IPS-18c (cell line): Measurements from ENCODE around the gene TAF8.

ENCODE experiments used
- H3K4me3 ChIP-seq: 2 replicates; pipeline ENCODE4 v1.7.0; 2013; ENCODE audit warnings: low read depth, mild to moderate bottlenecking, low read length, moderate library complexity; ENCODE audit not compliant: insufficient read depth
- H3K9me3 ChIP-seq: one replicate; pipeline ENCODE4 v1.6.1; 2013; ENCODE audit warnings: mild to moderate bottlenecking, low read length, moderate library complexity; ENCODE audit not compliant: control insufficient read depth, insufficient read depth

Gene TAF8

GRCh38 chr6:42046464-42047212 lies 3.7 kb upstream of the TAF8 start:
- Histone ChIP-seq H3K9me3 (peaks cover 3% of the 10 kb centered on the region), H3K4me3 (no peak overlapping the region)

- peaks cover 3% of the 10 kb centered on the region for H3K9me3 ChIP-seq
- no peak overlapping the region for H3K4me3 ChIP-seq
Observed at GRCh38 chr6:42047213-42047590, 3.1 kb upstream of the TAF8 start.

- peak overlapping the region; percentile 87 for H3K4me3 ChIP-seq
Observed at GRCh38 chr6:42047790-42048405, 2.4 kb upstream of the TAF8 start.

GRCh38 chr6:42049116-42049809 lies 1.1 kb upstream of the TAF8 start:
- H3K9me3 ChIP-seq, result peaks cover 3% of the 10 kb centered on the region
- H3K4me3 ChIP-seq, result peak overlapping the region; percentile 87; the same call in 1 of the 2 replicates

More at GRCh38 chr6:42047790-42048405, 2.4 kb upstream of the TAF8 start:
- H3K9me3 ChIP-seq, result peaks cover 3% of the 10 kb centered on the region

- Histone ChIP-seq H3K4me3 (peak overlapping the region; percentile 79; the same call in 1 of the 2 replicates), H3K9me3 (peaks cover 3% of the 10 kb centered on the region)
Observed at GRCh38 chr6:42049948-42050296, 402 bp upstream of the TAF8 start.

GRCh38 chr6:42051268-42051653 lies 937 bp downstream of the TAF8 start:
- peaks cover 3% of the 10 kb centered on the region for H3K9me3 ChIP-seq
- peak overlapping the region; percentile 79 for H3K4me3 ChIP-seq

- peaks cover 3% of the 10 kb centered on the region for H3K9me3 ChIP-seq
- H3K4me3 ChIP-seq, result no peak overlapping the region
Observed at GRCh38 chr6:42053601-42054000, 3.3 kb downstream of the TAF8 start.

- H3K4me3 ChIP-seq, result no peak overlapping the region
- no peaks in the 10 kb centered on the region for H3K9me3 ChIP-seq
Observed at GRCh38 chr6:42059743-42060142, 9.4 kb downstream of the TAF8 start.

GRCh38 chr6:42066156-42066675 lies 15.9 kb downstream of the TAF8 start:
- no peaks in the 10 kb centered on the region for H3K9me3 ChIP-seq
- H3K4me3 ChIP-seq, result no peak overlapping the region

- Histone ChIP-seq H3K4me3 (no peak overlapping the region), H3K9me3 (no peaks in the 10 kb centered on the region)
Observed at GRCh38 chr6:42068173-42068572, 17.8 kb downstream of the TAF8 start.

- Histone ChIP-seq H3K9me3 (no peaks in the 10 kb centered on the region), H3K4me3 (no peak overlapping the region)
Observed at GRCh38 chr6:42068872-42069522, 18.7 kb downstream of the TAF8 start.

GRCh38 chr6:42071881-42072583 lies 21.7 kb downstream of the TAF8 start:
- Histone ChIP-seq H3K9me3 (no peaks in the 10 kb centered on the region), H3K4me3 (no peak overlapping the region)

- Histone ChIP-seq H3K4me3 (no peak overlapping the region), H3K9me3 (no peaks in the 10 kb centered on the region)
Observed at GRCh38 chr6:42073287-42073686, 23.0 kb downstream of the TAF8 start.

- Histone ChIP-seq H3K9me3 (no peaks in the 10 kb centered on the region), H3K4me3 (no peak overlapping the region)
Observed at GRCh38 chr6:42075159-42075838, 25.0 kb downstream of the TAF8 start.

GRCh38 chr6:42078386-42078785 lies 28.1 kb downstream of the TAF8 start:
- H3K9me3 ChIP-seq, result no peaks in the 10 kb centered on the region
- H3K4me3 ChIP-seq, result no peak overlapping the region

GRCh38 chr6:42079941-42080464 lies 29.7 kb downstream of the TAF8 start:
- Histone ChIP-seq H3K4me3 (no peak overlapping the region), H3K9me3 (no peaks in the 10 kb centered on the region)
